ENCODE measurements around the gene ATP8A2. TPM values are rescaled to one million over a fixed set of nuclear protein-coding genes. Genes with fewer than 3 reads are reported as not detected.

ATP8A2 gene
- total RNA-seq, 1 donor from 2014 or later, result 0.86 TPM

DNA sequence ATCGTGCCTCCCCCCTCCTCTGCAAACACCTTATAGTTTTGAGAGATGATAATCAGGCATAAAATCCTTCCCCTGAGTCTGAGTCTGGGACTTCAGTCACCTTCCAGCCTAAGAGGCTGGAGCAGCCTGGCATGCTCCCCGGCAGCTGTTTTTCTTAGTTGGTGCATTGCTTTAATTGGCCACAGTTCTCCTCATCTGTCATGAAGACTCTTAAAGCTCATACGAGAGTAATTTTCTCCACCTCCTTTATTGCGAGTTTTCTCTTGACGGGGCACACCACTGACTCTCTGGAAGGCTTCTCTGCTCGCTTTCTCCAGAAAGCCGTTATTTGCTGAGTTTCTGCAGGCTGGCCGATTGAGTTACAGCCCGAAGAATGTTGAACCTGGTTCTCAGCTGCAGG, 310.5 kb downstream of the ATP8A2 start:
- DNase-seq (ENCODE audit: low read depth), result peak; percentile 31

DNA sequence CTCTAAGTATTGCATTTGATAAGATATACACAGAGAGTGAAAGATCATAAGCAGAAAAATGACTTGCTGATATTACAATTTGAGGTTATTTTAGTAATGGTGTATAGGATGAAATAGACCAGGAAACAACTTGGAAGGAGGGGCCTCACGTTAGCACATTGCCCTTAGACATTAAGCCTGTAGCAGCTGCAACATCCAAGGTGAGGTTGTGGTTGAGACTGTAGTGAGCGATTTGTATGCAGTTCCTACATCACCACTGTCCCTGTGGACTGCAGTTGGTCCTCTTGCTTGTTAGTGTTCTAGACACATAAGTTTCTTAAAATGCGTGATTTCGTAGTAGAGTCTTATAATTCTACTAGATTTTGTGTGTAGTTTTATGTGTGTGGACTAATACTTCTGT, 311.3 kb downstream of the ATP8A2 start:
- DNase-seq (ENCODE audit: low read depth), result peak; percentile 12

DNA sequence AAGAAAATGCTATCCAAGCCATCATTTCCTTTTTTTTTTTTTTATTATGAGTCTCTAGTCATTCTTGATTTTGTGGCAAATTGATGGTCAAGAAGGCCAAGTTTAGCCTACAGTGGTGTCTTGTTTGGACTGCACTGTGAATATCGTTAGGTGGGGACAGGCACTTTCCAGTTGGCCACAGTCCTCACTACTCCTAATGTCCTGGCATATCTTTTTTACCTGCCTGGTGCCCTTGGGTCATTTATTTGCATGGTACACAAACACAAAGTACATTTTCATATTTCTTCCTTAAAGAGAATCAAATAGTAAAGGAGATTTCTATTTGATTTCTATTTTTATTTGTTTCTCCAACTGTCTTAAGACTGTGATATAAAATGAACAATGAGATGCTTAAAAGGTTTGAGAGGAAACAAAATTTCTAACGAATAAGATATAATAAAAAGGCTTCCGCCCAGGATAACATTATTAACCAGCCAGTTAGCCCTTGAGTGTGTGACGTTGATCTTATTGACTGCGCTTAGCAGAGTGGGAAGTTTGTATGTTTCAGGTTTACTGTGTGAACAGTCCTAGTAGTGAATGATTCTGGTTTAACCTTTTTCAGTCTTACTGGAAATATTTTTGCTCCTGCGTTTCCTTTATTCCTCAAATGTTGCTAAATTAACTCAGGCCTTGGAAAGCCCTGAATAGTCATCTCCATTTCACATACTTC, 312.0 kb downstream of the ATP8A2 start:
- no peak for DNase-seq (ENCODE audit: low read depth)

DNA sequence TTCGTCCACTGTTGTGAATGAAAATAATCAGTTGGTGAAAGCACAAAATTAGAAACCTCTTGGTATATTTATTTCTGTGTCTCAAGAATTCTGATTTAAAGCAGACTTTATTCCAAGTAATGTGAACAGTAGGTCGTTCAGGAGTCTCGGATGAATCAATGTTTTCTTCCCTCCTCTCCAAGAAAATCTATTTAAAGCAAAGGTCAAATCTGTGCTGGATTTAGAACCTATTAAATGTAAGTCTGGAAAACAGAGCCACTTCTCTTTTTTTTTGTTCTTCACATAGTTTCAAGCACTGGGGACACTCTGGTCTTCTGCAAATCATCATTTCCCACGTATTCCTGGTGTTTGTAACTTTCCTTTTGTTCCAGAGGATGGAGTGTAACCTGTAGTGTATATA, 312.7 kb downstream of the ATP8A2 start:
- no peak for DNase-seq (ENCODE audit: low read depth)

DNA sequence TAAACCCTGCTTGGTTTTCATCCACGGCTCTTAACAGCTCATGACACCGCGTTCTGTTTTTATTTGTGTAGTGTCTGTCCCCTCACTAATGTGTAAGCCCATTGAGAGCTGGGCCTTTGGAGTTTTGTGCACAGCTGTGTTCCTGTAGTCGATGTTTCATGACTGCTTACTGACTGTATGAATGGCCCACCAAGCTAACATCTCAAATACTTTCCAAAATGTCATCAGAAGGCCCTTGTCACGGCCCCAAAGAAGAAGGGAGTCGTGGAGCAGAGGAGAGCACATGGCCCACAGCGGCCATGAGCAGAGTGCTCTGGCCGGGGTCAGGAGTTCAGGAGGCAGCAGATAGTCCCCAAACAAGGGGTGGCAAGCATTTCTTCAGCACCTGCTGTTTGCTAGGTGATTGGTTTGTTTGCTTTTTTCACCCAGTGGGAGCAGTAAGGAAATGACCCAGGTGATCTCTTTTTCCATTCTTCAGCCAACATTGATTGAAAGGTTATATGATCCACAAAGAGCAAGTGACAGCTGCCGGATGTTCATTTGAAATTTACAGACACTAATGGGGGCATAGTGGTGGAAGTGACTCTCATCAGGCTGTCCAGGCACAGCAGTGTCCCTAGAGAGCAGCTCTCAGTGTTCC, 315.2 kb downstream of the ATP8A2 start:
- DNase-seq (ENCODE audit: low read depth), result no peak

DNA sequence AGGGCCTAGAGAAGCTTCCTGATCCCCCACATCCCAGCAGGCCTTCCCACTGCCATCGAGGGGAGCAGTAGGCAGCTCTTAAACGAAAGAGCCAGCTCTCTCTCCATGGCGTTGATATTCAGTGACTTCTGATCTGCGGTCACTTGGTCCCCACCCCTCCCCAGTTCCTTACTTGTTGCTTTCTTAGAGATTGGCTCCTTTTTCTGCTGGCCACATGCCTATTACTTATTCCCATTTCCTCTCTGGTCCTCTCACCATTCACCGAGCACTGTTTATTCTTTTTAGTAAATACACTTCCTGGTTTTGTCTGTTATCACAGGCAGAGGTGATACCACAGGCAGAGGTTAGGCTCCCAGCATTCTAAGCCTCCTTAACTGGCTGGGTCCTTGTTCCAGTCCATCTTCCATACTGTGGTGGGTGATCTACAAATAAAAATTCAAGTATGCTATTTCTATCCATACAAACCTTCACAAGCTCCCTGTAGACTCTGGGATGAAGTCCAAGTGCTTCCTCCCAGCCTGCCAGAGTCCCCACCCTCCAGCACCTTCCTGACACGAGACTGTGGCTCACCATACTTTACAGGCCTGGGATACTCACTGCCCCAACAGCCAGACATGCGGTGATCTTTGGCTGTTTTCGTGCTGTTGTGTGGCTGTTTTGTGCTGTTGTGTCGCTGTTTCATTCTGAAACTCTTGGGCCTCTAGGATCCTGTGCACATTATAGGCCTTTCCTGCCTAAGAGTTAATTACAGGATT, 315.9 kb downstream of the ATP8A2 start:
- DNase-seq (ENCODE audit: low read depth), result peak; percentile 89

DNA sequence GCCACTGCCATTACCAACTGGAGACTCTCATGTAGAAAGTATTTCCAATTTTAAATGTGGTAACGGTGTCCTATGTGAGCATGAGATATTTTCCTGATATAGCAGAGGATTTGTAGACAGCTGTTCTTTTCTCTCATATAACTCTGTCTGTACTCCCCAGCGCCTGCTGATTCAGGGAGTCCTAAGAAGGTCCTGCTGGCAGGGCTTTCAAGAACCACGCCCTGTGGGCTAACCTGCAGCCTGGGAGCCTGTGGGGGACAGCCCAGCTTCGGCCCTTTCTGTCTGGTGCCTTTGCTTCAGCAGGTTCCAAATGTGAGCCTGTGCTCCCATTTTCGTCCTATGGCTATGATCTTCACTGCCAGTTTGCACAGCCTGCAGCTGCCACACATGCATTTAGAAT, 316.8 kb downstream of the ATP8A2 start:
- peak; percentile 95 for DNase-seq (ENCODE audit: low read depth)

DNA sequence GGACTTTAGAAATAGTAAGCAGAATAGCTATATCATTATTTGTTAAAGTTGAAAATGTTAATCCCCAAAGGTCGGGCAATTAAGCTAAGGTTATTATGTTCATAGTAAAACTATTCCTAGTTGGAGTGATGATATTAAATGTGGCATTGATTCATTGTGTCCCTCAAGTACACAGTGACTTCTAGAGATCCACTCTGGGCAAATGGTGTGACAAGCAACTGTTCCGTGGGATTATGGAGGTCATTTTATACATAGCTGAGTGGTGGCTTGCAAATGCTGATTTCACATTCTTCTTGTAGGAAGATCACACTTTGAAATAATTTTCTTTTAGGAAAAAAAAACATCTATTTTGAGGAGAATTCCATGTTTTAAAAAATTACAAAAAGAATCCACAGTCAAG, 317.8 kb downstream of the ATP8A2 start:
- DNase-seq (ENCODE audit: low read depth), result peak; percentile 72

DNA sequence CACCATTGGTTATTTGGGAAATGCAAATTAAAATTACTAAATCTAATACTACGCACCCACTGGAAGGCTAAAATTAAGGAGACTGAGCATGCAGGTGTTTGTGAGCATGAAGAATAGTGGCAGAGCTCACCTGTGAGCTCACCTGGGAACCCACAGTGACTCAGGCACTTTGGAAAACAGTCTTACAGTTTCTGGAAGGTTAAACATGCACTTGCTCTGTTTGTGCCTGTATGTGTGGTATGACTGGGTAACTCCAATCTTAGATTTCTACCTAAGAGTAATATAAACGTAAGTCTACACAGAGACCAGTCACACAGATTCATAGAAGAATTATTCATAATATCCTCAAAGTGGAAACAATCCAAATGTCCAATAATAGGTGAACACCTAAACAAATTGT, 318.8 kb downstream of the ATP8A2 start:
- DNase-seq (ENCODE audit: low read depth), result no peak

DNA sequence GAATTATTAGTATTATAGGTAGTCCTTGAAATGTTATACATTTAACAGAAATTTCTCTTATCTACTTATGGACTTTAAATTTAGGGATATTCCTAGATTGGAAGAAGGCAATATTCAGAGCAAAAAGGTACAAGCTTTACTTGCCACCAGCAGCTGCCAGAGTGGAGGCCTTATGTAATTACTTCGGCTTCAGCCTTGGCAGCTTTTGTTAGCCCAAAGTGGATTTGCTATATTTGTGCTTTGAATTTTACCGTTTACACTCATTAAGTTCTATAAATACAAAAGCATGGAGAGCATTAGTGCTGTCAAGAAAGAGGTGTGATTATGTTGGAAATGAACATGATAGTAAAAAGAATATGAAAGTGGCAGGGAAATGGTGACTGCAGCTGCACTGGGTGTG, 319.9 kb downstream of the ATP8A2 start:
- DNase-seq (ENCODE audit: low read depth), result no peak

DNA sequence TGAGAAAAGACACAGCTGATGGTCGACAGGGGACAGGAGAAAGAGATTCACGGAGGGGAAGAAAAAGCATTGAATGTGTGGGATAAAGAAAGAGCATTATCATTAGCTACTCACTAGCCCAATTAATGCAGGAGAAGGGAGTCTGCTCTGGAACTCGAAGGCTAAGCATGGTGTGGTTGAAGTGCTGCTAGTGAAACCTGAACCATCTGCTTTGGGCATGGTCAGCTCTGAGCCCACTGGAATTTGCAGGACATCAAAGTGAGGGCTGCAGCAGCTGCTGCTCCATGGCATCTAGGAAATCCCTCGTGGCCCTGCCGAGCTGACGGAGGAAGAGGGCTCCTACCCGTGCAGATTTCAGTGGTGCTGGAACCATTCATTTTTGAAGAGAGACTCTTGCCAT, 320.3 kb downstream of the ATP8A2 start:
- DNase-seq (ENCODE audit: low read depth), result peak; percentile 95

DNA sequence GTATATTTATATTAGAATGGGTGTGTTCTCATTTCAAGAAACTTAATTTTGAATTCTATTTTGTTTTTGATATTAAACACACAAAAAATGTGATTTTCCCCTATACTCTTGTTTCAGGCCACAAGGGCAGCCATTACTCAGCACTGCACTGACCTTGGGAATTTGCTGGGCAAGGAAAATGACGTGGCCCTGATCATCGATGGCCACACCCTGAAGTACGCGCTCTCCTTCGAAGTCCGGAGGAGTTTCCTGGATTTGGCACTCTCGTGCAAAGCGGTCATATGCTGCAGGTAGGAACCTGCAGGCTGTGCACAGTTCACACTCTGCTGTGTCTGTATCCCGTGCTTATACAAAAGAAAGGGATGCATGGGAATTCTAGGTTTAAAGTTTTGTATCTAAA, 327.3 kb downstream of the ATP8A2 start:
- no peak for DNase-seq (ENCODE audit: low read depth)

DNA sequence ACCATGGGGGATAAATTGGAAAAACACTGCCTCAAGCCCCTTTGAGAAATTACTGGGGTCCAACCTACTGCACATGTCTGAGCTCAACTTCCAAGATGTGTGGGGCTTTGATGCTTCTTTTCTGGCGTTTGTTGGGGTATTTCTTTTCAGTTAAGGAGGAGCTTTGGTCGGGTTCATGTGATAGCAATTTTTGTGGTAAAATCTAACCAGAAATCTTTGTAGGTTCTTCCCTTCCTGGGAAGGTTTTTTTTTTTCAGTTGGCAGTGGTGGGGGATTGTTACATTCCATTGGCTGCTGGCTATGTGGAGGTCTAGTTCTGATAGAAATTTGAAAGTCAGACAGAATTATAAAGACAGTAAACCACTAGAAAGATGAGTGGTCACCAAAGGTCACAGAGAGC, 327.8 kb downstream of the ATP8A2 start:
- peak; percentile 36 for DNase-seq (ENCODE audit: low read depth)

DNA sequence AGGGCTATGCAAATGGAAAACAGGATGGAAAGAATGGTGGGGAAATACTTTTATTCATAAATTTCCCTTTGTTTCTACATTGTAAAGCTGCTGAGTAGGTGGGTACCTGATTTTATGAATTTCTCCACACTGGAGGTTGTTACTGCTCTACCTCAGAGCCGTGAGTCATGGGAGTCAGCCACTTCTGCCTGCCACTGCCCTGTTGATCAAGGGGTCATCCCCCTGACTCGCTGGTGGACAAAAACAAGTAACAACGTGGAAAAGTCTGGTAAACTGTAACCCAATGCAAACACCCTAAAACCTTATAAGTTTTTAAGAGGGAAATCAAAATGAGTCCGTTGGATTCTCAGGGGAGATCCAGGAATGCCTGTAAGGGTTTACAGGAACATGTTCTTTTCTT, 329.5 kb downstream of the ATP8A2 start:
- DNase-seq (ENCODE audit: low read depth), result no peak

DNA sequence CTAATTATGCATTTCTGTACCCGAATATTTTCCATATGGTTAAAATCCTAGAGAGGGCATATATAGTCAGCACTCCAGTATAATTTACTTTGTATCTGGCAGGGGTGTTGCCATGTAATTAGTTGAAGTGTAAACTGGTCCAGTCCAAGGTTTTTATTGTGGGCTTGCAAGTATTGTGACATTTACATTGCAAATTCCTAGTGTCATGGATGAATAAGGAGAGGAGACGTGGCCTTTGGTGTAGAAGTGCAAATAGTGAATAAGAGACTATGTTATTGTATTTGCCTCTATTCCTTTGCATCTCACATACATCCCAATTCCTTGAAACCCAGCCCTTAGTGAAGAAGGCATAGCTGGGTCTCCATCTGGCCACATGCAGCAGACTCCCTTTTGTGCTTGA, 330.6 kb downstream of the ATP8A2 start:
- no peak for DNase-seq (ENCODE audit: low read depth)

DNA sequence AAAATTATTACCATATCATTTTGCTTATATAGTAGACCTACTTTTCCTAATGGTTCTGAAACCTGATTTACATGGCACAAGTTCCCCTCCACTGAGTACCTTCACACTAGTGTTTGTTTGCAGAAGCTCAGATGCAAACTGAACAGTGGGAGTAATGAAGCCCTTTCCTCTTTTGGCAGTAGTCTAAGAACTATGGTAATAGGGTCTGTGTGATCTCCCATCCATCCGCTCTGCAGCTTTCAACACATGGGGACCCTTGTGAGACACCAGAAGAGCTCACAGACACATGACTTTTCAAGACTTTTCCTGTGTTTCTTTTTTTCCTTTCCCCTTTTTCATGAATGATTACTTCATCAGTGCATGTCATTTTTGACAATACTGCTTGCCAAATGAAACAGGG, 336.0 kb downstream of the ATP8A2 start:
- no peak for DNase-seq (ENCODE audit: low read depth)

DNA sequence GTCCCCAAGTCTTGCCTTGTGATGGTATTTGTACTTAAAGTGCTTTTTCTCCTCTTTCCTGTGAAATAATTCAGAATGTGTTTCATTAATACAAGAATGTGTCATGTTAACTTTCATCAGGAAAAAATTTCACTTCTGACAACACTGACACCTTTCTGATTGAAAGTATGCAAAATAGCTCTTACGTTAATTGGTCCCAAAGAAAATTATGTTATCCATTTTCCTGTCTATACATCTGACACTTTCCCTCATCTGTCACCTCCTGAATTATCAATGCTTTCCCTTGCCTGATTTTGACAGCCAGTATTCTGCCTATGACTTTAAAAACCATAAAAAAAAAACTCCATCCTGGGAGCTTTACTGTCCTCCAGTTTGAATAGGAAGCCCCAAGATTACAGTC, 336.5 kb downstream of the ATP8A2 start:
- DNase-seq (ENCODE audit: low read depth), result no peak

DNA sequence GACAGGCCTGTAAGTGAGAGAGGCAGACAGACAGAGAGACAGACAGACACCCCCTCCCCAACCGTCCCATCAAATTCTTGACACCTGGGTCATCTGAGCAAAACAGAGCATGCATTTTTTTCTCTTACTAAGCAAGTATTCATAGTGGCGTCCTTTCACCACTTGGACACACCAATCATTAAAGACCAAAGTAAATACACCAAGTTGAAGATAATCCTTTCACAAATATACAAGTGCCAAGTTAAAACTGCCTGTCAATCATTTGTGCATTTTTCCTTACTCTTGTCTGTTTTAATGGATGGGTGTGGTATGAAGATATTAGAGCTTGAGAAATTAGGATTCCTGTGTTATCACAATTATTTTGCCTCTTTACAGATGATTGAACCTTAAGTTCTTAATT, 337.3 kb downstream of the ATP8A2 start:
- no peak for DNase-seq (ENCODE audit: low read depth)

DNA sequence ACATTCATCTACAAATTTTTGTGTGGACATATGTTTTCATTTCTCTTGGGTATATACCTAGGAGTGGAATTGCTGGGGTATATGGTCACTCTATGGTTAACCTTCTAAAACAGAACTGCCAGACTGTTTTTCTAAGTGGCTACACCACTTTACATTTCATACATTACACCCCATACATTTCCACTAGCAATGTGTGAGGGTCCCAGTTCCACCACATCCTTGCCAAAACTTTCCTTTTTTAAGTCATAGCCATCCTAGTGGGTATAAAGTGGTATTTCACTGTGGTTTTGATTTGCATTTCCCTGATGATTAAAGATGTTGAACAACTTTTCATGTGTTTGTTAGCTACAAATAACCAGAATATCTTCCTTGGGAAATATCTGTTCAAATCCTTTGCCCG, 344.0 kb downstream of the ATP8A2 start:
- DNase-seq (ENCODE audit: low read depth), result no peak

DNA sequence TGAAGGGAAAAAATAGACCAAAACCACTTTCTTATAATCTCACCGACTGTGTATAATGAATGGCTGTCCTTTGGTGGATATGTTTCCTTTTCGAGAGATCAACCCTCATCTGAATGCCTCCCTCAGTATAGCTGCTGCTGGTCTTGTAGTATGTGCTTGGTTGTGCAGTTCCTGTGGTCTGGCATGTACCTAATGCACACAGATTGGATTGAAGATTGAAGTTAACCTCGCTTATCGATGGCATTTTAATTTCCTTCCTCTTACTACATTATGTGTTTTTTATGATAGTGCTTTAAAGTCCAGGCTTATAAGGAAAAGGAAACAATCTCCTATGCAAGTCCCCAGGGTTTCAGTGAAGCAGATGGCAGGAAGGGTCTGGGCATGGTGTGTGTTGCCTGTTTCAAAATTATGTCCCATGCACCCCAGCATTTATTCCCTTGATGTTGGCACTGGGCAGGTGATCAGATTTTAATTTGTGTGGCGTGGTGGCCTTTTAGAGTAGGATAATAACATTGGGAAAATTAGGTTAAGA, 346.0 kb downstream of the ATP8A2 start:
- DNase-seq (ENCODE audit: low read depth), result no peak

DNA sequence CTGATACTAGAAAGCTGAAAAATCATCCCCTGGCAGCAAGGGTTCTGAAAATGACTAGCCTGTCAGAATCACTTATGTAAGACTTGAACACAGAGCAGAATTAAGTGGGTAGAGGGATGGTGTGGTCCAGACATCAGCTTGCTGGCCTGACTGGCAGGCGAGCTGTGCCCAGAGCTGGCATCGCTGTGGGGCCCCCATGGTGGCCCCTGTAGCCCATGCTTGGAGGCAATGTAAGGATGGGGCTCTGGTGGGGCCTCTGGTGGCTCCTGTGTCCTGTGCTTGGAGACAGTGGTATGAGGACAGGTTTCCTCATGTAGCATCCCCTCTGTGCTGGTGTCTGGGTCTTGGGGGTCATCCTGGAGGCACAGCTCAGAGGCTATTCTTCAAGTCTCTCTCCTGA, 347.9 kb downstream of the ATP8A2 start:
- no peak for DNase-seq (ENCODE audit: low read depth)

DNA sequence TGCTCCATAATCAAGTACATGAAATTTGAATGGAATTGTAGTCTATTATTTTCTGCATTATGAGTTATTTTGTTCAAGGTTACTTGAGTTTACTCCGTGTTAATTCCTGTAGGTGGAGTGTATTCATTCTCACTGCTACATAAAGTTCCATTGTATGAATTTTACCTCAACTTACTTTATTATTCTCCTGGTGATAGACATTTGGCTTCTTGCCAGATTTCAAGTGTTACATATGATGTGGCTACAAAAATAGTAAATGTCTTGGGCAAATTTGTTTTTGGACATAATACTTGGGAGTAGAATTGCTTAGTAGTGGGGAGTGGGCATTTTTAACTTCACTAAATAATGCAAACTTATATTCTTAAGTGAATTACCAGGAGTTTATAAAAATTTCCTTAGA, 351.1 kb downstream of the ATP8A2 start:
- no peak for DNase-seq (ENCODE audit: low read depth)
